ENCODE results near the gene HSPA1B.
"Not testable (repeated sequence)": the region's sequence is repeated elsewhere in the genome, so short reads cannot be mapped to it uniquely, and the experiment has no call there.

HSPA1B gene

GRCh38 chr6:31793927-31794245 lies 33.7 kb upstream of the HSPA1B start:
- not testable (repeated sequence) for H3K9me3 Mint-ChIP-seq; H3K27me3 Mint-ChIP-seq; ATAC-seq (ENCODE audit: low read depth); DNase-seq (ENCODE audit: low spot score in 2 of 2)
- H3K27ac Mint-ChIP-seq = peak overlapping the region; percentile 61
- H3K36me3 Mint-ChIP-seq = peaks cover 12% of the 10 kb centered on the region
- peaks cover 33% of the 10 kb centered on the region for H3K4me1 Mint-ChIP-seq
- peak overlapping the region; percentile 87 for H3K4me3 Mint-ChIP-seq

- H3K27me3 Mint-ChIP-seq = no peaks in the 10 kb centered on the region
- DNase-seq (ENCODE audit: low spot score in 2 of 2) (no peak), ATAC-seq (ENCODE audit: low read depth) (no peak)
- H3K4me1 Mint-ChIP-seq = peaks cover 29% of the 10 kb centered on the region
- peaks cover 12% of the 10 kb centered on the region for H3K36me3 Mint-ChIP-seq
- H3K4me3 Mint-ChIP-seq = peak overlapping the region; percentile 87
- H3K27ac Mint-ChIP-seq = peak overlapping the region; percentile 61
- H3K9me3 Mint-ChIP-seq = no peaks in the 10 kb centered on the region
Observed at GRCh38 chr6:31794294-31794865, 33.2 kb upstream of the HSPA1B start.

DNA sequence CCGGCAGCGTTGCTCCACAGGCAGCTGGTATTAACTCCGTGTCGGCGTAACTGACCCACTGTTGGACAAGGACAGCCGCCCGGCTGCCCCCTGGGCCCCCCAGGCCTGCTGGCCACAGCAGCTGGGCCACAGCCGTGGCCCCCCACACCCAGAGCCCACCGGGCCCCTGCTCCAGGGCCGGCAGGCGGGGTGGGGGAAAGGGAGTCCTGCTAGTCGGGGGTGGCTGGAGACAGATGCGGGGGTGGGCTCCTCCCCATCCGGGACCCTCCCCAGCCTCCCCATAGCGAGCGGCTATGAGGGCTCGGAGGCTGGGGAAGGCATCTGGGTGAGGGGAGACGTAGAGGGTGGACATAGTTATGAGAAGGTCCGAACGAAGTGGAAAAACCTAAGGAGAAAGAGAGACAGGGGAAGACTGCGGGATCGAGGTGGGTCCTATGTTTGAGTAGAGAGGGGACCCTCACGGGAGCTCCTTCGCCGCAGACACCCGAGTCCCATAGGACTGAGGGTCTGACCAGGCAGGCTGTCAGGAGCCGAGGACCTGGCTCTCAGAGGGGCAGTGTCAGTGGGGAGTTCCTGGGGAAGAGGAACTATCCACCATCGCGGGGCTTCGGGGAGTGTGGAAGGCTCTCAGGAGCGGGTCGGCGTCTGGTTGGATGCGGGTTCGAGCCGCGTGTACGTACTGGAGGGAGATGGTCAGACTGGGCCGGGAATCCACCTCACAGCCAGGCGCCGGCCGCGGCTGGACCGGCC lies 32.5 kb upstream of the HSPA1B start:
- H3K36me3 Mint-ChIP-seq = peaks cover 12% of the 10 kb centered on the region
- no peaks in the 10 kb centered on the region for H3K9me3 Mint-ChIP-seq
- DNase-seq (ENCODE audit: low spot score in 2 of 2) (no peak), ATAC-seq (ENCODE audit: low read depth) (peak; percentile 17)
- H3K27me3 Mint-ChIP-seq = no peaks in the 10 kb centered on the region
- peaks cover 26% of the 10 kb centered on the region for H3K4me1 Mint-ChIP-seq
- H3K27ac Mint-ChIP-seq = peak overlapping the region; percentile 96
- peak overlapping the region; percentile 87 for H3K4me3 Mint-ChIP-seq

GRCh38 chr6:31795616-31796298 lies 31.8 kb upstream of the HSPA1B start, which contains the start of gene VARS1:
Gene VARS1 (minus strand): TSS chr6:31795752. CDS start chr6:31795217, 535 bp downstream.
- Mint-ChIP-seq H3K4me1 (peaks cover 23% of the 10 kb centered on the region), H3K27ac (peak within 1 kb of the TSS; percentile 96), H3K27me3 (no peaks in the 10 kb centered on the region), H3K9me3 (no peaks in the 10 kb centered on the region), H3K36me3 (peaks cover 9% of the 10 kb centered on the region), H3K4me3 (peak within 1 kb of the TSS; percentile 87)
- peak; percentile 87 to 97 for DNase-seq (ENCODE audit: low spot score in 2 of 2)
- peak; percentile 82 for ATAC-seq (ENCODE audit: low read depth)

DNA sequence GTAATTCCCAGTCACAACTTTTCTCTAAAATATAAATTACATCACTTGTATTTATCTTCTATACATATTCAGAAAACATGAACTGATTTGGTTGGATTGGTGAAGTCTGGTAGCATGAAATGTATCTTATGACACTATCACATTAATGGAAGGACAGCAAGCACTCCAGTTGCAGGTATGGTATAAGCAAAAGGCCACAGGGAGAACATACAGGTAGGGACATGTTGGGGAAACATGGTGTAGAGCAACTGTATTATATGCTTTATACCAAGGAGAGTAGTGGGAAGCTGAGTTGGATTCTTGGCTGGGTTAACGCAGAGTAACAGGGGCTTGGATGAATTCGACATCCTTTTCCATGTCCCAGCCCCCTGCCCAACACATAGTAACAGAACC lies 30.5 kb upstream of the HSPA1B start:
- H3K27ac Mint-ChIP-seq = no peak overlapping the region
- H3K27me3 Mint-ChIP-seq = no peaks in the 10 kb centered on the region
- H3K4me3 Mint-ChIP-seq = no peak overlapping the region
- no peak for DNase-seq (ENCODE audit: low spot score in 2 of 2)
- H3K36me3 Mint-ChIP-seq = peaks cover 5% of the 10 kb centered on the region
- no peak for ATAC-seq (ENCODE audit: low read depth)
- no peaks in the 10 kb centered on the region for H3K9me3 Mint-ChIP-seq
- peaks cover 16% of the 10 kb centered on the region for H3K4me1 Mint-ChIP-seq

DNA sequence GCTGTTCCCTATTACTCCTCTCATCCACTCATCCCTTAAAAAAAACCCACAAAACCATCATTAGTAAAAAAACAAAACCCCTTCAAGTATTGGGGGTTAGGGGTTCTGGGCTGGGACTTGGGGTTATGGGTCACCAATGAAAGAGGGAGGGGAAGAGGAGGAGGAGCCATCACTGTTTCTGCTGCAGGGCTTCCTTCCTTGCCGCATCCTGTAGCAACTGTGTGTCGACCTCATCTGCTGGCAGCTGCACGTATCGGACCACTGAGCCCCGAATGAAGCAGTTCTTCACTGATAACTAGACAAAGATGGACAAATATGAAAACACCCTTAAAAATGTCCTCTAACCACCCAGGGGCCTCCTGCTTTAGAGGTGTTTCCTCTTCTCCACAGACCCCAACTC lies 29.9 kb upstream of the HSPA1B start:
- Mint-ChIP-seq H3K4me1 (peaks cover 16% of the 10 kb centered on the region), H3K9me3 (no peaks in the 10 kb centered on the region), H3K27ac (peak overlapping the region; percentile 40), H3K36me3 (peaks cover 5% of the 10 kb centered on the region), H3K27me3 (no peaks in the 10 kb centered on the region), H3K4me3 (peak overlapping the region; percentile 60)
- ATAC-seq (ENCODE audit: low read depth) (peak; percentile 41), DNase-seq (ENCODE audit: low spot score in 2 of 2) (peak in 1 of 2 donors; percentile 29)

- peaks cover 10% of the 10 kb centered on the region for H3K36me3 Mint-ChIP-seq
- no peaks in the 10 kb centered on the region for H3K27me3 Mint-ChIP-seq
- no peak overlapping the region for H3K27ac Mint-ChIP-seq
- H3K4me3 Mint-ChIP-seq = no peak overlapping the region
- H3K4me1 Mint-ChIP-seq = peaks cover 8% of the 10 kb centered on the region
- no peaks in the 10 kb centered on the region for H3K9me3 Mint-ChIP-seq
- DNase-seq (ENCODE audit: low spot score in 2 of 2) = no peak
- no peak for ATAC-seq (ENCODE audit: low read depth)
Observed at GRCh38 chr6:31799781-31800180, 27.8 kb upstream of the HSPA1B start.

DNA sequence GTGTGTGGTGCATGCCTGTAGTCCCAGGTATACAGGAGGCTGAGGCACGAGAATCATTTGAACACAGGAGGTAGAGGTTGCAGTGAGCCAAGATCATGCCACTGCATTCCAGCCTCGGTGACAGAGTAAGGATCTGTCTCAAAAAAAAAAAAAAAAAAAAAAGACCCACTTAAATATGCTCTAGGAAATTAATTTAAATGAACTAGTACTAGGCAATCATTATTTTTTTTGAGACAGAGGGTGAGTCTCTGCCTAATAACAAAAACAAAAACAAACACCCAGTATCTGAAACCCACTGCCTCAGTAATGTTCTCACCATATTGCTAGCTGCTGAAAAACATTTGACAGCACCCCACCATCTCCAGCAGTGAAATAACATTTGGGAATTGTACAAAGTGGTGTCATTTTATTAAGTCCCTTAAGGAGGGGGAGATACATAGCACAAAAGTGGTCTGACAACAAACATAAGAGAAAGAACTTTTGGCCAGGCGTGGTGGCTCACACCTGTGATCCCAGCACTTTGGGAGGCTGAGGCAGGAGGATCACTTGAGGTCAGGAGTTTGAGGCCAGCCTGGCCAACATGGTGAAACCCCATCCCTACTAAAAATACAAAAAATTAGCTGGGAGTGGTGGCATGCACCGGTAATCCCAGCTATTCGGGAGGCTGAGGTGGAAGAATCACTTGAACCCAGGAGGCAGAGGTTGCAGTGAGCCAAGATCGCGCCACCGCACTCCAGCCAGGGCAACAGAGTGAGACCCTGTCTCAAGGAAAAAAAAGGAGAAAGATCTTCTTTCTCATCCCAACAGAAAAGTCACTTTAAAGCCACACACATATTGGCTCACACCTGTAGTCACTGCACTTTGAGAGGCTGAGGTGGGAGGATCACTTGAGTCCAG lies 26.3 kb upstream of the HSPA1B start:
- ATAC-seq (ENCODE audit: low read depth); DNase-seq (ENCODE audit: low spot score in 2 of 2); H3K9me3 Mint-ChIP-seq; H3K4me3 Mint-ChIP-seq; H3K27ac Mint-ChIP-seq; H3K27me3 Mint-ChIP-seq; H3K36me3 Mint-ChIP-seq: not testable (repeated sequence)
- peaks cover 13% of the 10 kb centered on the region for H3K4me1 Mint-ChIP-seq

- Mint-ChIP-seq H3K27me3 (no peaks in the 10 kb centered on the region), H3K4me3 (peak overlapping the region; percentile 88), H3K27ac (peak overlapping the region; percentile 93), H3K36me3 (peaks cover 10% of the 10 kb centered on the region), H3K4me1 (peaks cover 13% of the 10 kb centered on the region), H3K9me3 (no peaks in the 10 kb centered on the region)
- DNase-seq (ENCODE audit: low spot score in 2 of 2) (no peak), ATAC-seq (ENCODE audit: low read depth) (peak; percentile 8)
Observed at GRCh38 chr6:31805939-31806469, 21.5 kb upstream of the HSPA1B start.

DNA sequence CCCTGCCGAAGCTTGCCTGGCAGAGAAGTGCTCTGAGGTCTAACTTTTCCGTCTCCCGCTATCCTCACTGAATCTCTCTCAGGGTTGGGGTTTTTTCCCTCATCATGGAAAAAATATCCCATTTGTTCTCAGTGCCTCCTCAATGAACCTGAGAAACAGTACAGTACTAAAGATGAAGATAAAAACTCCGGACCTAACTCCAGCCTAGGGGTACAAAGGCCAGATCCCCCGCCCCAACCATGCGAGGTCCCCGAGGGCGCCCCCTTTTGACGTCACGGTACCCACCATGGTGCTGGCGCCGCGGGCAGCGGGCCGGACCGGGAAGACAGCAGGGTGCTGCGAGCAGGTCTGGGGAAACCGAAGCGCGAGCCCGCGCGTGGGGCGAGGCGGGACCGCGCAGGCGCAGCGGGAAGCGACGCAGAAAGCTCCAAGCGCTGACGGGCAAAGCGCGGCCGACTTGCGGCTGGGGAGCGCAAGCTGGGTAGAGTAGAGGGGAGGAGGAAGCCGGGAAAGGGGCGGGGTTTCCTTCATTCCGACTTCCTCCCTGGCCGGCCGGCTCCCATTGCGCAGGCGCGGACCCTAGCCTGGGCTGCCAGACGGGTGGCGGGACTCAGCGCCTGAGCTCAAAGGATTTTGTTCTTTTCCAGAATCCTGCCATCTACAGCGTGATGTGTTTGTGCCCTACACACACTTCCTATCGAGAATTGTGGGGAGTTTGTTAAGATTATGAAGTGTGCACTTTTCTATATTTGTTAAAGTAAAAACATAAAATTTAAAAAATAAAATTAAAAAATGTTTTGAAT lies 20.9 kb upstream of the HSPA1B start, which contains the start of gene LSM2:
Gene LSM2, minus strand, starts transcription at position 497 of the 803 bp plus-strand sequence. Its CDS starts 209 bp downstream, at position 288.
- ATAC-seq (ENCODE audit: low read depth) = peak; percentile 97

DNA sequence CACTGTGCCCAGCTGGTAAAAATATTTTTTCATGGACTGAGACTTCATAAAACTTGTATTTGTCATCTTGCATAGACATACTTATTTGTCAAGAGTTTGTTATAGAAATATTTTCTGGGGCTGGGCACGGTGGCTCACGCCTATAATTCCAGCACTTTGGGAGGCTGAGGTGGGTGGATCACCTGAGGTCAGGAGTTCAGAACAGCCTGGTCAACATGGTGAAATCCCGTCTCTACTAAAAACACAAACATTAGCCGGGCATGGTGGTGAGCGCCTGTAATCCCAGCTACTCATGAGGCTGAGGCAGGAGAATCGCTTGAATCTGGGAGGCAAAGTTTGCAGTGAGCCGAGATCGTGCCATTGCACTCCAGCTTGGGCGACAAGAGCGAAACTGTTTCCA lies 18.9 kb upstream of the HSPA1B start:
- H3K4me1 Mint-ChIP-seq = peaks cover 16% of the 10 kb centered on the region
- ATAC-seq (ENCODE audit: low read depth); H3K4me3 Mint-ChIP-seq; H3K27ac Mint-ChIP-seq; H3K9me3 Mint-ChIP-seq; DNase-seq (ENCODE audit: low spot score in 2 of 2); H3K27me3 Mint-ChIP-seq; H3K36me3 Mint-ChIP-seq: not testable (repeated sequence)

More for the DNA sequence above, 20.9 kb upstream of the HSPA1B start, which contains the start of gene LSM2:
- peak; percentile 92 to 95 for DNase-seq (ENCODE audit: low spot score in 2 of 2)
- peaks cover 13% of the 10 kb centered on the region for H3K4me1 Mint-ChIP-seq
- no peaks in the 10 kb centered on the region for H3K9me3 Mint-ChIP-seq
- H3K4me3 Mint-ChIP-seq = peak within 1 kb of the TSS; percentile 88
- H3K27me3 Mint-ChIP-seq = no peaks in the 10 kb centered on the region
- peak within 1 kb of the TSS; percentile 93 for H3K27ac Mint-ChIP-seq
- H3K36me3 Mint-ChIP-seq = peaks cover 10% of the 10 kb centered on the region

DNA sequence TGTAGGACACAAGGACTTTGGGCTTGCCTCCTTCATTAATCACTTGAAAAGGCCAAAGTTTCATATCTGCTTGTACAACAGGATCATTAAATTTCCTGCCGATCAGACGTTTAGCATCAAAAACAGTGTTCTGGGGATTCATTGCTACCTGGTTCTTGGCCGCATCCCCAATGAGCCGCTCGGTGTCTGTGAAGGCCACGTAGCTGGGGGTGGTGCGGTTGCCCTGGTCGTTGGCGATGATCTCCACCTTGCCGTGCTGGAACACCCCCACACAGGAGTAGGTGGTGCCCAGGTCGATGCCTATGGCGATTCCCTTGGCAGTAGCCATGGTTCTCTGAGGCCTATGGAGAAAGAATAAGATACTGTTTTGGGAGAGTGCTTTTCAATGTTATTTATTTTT lies 15.9 kb upstream of the HSPA1B start:
- no peaks in the 10 kb centered on the region for H3K9me3 Mint-ChIP-seq
- H3K27me3 Mint-ChIP-seq = no peaks in the 10 kb centered on the region
- H3K4me3 Mint-ChIP-seq = no peak overlapping the region
- H3K27ac Mint-ChIP-seq = no peak overlapping the region
- peaks cover 3% of the 10 kb centered on the region for H3K36me3 Mint-ChIP-seq
- H3K4me1 Mint-ChIP-seq = peaks cover 13% of the 10 kb centered on the region
- ATAC-seq (ENCODE audit: low read depth) (no peak), DNase-seq (ENCODE audit: low spot score in 2 of 2) (no peak)

DNA sequence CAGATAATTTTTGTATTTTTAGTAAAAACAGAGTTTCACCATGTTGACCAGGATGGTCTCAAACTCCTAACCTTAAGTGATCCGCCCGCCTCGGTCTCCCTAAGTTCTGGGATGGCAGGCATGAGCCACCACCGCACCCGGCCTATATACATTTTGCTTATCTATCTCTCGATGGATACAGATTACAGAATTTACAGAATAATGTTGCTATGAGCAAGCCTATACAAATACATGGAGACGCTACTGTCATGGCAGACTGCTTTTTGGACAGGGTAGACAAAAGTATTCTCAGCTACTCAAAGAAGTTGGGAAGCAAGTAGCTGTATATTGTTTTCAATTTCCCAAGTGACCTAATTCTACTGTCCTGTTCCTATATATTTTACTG lies 14.1 kb upstream of the HSPA1B start:
- no peaks in the 10 kb centered on the region for H3K9me3 Mint-ChIP-seq
- H3K27me3 Mint-ChIP-seq = no peaks in the 10 kb centered on the region
- no peak overlapping the region for H3K27ac Mint-ChIP-seq
- H3K36me3 Mint-ChIP-seq = peaks cover 3% of the 10 kb centered on the region
- H3K4me3 Mint-ChIP-seq = no peak overlapping the region
- ATAC-seq (ENCODE audit: low read depth) (no peak), DNase-seq (ENCODE audit: low spot score in 2 of 2) (no peak)
- H3K4me1 Mint-ChIP-seq = peaks cover 17% of the 10 kb centered on the region
